ENCODE data around the gene CD4. TPM values are rescaled to one million over a fixed set of nuclear protein-coding genes. Genes with fewer than 3 reads are reported as not detected.

CD4 gene
- total RNA-seq, 1 experiment from 2014 or later, result 0.42 TPM

DNA sequence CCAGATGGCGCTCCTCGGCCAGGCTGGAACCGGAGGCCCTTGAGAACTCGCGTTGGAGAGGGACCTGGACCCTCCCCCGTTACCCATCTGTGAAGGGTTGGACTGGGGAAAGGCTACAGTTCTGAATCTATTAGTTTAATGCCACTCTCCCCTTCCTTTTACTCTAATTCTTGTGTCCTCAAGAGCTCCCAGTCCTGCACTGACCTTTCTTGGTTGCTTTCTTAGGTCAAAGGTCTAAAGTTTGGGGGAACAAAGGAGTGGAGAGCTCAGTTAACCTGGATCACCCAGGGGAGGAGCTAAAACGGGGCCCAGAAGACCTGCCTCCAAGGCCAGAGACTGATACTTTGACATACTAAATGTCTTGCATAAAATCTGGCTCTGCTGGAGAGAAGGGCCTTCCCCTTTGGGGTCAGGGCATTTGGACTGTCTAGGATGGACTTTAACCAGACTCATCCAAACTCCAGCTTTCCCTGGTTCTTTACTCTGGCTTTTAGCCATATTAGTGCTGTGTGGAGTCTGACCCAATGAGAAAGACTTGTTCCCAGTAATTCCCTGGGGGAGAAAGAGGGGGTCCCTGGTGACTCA, 35.5 kb upstream of the CD4 start:
- ATAC-seq (no peak; the same call in 1 of the 2 replicates), DNase-seq (ENCODE audit: low read depth, low spot score) (no peak)
- intact Hi-C loops (cut with micrococcal nuclease), result loop anchor here (1.0 to 5.0 kb wide), 4 partner anchors 13 to 208 kb away; partner anchors contain the start of gene PTMS
- H3K4me1 ChIP-seq (ENCODE audit: control insufficient read depth in 1 of 2, insufficient read depth in 2 of 2, low read length in 2 of 2), result peaks cover 14 to 37% of the 10 kb centered on the region in 2 experiments; a peak in 3 of 4 replicates
- peaks cover 21 to 29% of the 10 kb centered on the region in 2 experiments; a peak in 3 of 4 replicates for H3K36me3 ChIP-seq (ENCODE audit: control insufficient read depth in 1 of 2, insufficient read depth in 2 of 2, low read length in 2 of 2)
- BruUV-seq (replicated peaks), result no TSS peak
- TF ChIP-seq CEBPB (IDR thresholded peaks at IDR 0.05; ENCODE audit: low read depth) (no peak), RAD21 (IDR thresholded peaks at IDR 0.05; ENCODE audit: low read depth) (peak; percentile 100; the same call in 1 of the 2 replicates)
- TF ChIP-seq, protein P1, sequence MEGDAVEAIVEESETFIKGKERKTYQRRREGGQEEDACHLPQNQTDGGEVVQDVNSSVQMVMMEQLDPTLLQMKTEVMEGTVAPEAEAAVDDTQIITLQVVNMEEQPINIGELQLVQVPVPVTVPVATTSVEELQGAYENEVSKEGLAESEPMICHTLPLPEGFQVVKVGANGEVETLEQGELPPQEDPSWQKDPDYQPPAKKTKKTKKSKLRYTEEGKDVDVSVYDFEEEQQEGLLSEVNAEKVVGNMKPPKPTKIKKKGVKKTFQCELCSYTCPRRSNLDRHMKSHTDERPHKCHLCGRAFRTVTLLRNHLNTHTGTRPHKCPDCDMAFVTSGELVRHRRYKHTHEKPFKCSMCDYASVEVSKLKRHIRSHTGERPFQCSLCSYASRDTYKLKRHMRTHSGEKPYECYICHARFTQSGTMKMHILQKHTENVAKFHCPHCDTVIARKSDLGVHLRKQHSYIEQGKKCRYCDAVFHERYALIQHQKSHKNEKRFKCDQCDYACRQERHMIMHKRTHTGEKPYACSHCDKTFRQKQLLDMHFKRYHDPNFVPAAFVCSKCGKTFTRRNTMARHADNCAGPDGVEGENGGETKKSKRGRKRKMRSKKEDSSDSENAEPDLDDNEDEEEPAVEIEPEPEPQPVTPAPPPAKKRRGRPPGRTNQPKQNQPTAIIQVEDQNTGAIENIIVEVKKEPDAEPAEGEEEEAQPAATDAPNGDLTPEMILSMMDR (IDR thresholded peaks at IDR 0.05 in 2 of 3, conservative IDR thresholded peaks at IDR 0.05 in 1 of 3; ENCODE audit: borderline replicate concordance in 1 of 3, insufficient read depth in 1 of 3, low read depth in 2 of 3, low read length in 2 of 3), result peak; percentile 95; a peak in 2 of 6 replicates
- no peaks in the 10 kb centered on the region for H3K9me2 ChIP-seq (ENCODE audit: insufficient read depth)
- H3K4me2 ChIP-seq (ENCODE audit: low read length), result peak overlapping the region; percentile 76
- H3K9ac ChIP-seq (ENCODE audit: low read length), result peak overlapping the region; percentile 99
- no peaks in the 10 kb centered on the region for H4K20me1 ChIP-seq (ENCODE audit: insufficient read depth)
- CTCF ChIA-PET, result interaction anchor here (0.5 to 4.6 kb wide), 24 partner anchors 8 to 283 kb away, joined by 3 to 53 read pairs (median 8); partner anchors contain the start of genes CDCA3, COPS7A, GPR162 and LAG3
- H3K79me2 ChIP-seq (ENCODE audit: insufficient read depth, low read length), result peaks cover 31% of the 10 kb centered on the region
- H3K27me3 ChIP-seq (ENCODE audit: insufficient read depth, low read length), result no peaks in the 10 kb centered on the region
- H3K27ac ChIP-seq (ENCODE audit: low read depth, low read length), result peak overlapping the region; percentile 92
- H3K9me3 ChIP-seq (ENCODE audit: control insufficient read depth in 1 of 2, insufficient read depth in 1 of 2, low read depth in 1 of 2, low read length in 2 of 2), result no peaks in the 10 kb centered on the region
- POLR2A ChIA-PET, result interaction anchor here (0.7 to 3.3 kb wide), 14 partner anchors 8 to 191 kb away, joined by 3 to 41 read pairs (median 4); partner anchors contain the start of genes CDCA3, COPS7A, PTMS and TPI1
- RAD21 ChIA-PET (ENCODE audit: low non-redundant PET in 1 of 2, low total read pairs in 2 of 2, uncharacterized antibody in 2 of 2, unreplicated experiment in 2 of 2), result interaction anchor here (0.8 to 2.9 kb wide), 4 partner anchors 11 to 29 kb away, joined by 3 to 15 read pairs (median 4); partner anchors contain the start of genes COPS7A (in 1 of the 2) and PTMS (in 1 of the 2)
- H3K4me3 ChIP-seq (replicated peaks in 1 of 2; ENCODE audit: low read depth in 1 of 2, low read length in 2 of 2), result peak overlapping the region in 1 of 2 experiments; percentile 99; a peak in 3 of 4 replicates
- no peak overlapping the region for H2AFZ ChIP-seq (ENCODE audit: low read depth, low read length, poor library complexity, severe bottlenecking)

DNA sequence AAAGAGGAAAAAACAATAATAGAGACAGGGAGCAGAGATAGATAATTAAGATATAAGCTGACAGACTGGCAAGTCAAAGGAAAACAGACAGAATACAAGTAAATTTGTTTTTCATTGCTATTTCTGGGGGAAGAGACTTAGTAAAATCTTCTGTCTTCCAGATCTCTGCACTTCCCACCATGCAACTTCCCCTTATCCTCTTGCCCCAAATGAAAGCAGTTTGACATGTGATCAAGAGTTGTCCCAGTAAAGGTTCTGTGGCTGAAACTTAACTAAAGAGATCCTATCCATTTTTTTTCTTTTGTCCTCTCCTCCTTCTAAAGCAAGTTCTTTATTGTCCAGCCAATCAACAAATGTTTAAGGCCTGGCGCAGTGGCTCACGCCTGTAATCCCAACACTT, 34.9 kb upstream of the CD4 start:
- H3K9me3 ChIP-seq (ENCODE audit: control insufficient read depth in 1 of 2, insufficient read depth in 1 of 2, low read depth in 1 of 2, low read length in 2 of 2), result no peaks in the 10 kb centered on the region
- peaks cover 14 to 38% of the 10 kb centered on the region in 2 experiments; a peak in 3 of 4 replicates for H3K4me1 ChIP-seq (ENCODE audit: control insufficient read depth in 1 of 2, insufficient read depth in 2 of 2, low read length in 2 of 2)
- no peak overlapping the region for H3K9ac ChIP-seq (ENCODE audit: low read length)
- H3K79me2 ChIP-seq (ENCODE audit: insufficient read depth, low read length), result peaks cover 31% of the 10 kb centered on the region
- H3K9me2 ChIP-seq (ENCODE audit: insufficient read depth), result no peaks in the 10 kb centered on the region
- RAD21 ChIA-PET (ENCODE audit: low non-redundant PET in 1 of 2, low total read pairs in 2 of 2, uncharacterized antibody in 2 of 2, unreplicated experiment in 2 of 2), result interaction anchor here (1.2 to 2.9 kb wide), 2 partner anchors 11 to 15 kb away, joined by 4 to 15 read pairs; partner anchors contain the start of gene PTMS (in 1 of the 2)
- BruUV-seq (replicated peaks), result no TSS peak
- 0 out of 2 replicates have a peak overlapping the region, but pooled peaks have one; percentile 92 for H3K27ac ChIP-seq (ENCODE audit: low read depth, low read length)
- intact Hi-C loops (cut with micrococcal nuclease), result loop anchor here (5.0 kb wide), 1 partner anchor 208 kb away; no protein-coding TSS in a partner anchor
- no peaks in the 10 kb centered on the region for H4K20me1 ChIP-seq (ENCODE audit: insufficient read depth)
- CTCF ChIA-PET, result interaction anchor here (0.5 to 4.6 kb wide), 20 partner anchors 8 to 283 kb away, joined by 3 to 53 read pairs (median 10); partner anchors contain the start of genes CDCA3, COPS7A, LAG3 and P3H3
- no peak for ATAC-seq
- no peak overlapping the region for H3K4me2 ChIP-seq (ENCODE audit: low read length)
- no peak overlapping the region for H2AFZ ChIP-seq (ENCODE audit: low read depth, low read length, poor library complexity, severe bottlenecking)
- peaks cover 18 to 25% of the 10 kb centered on the region in 2 experiments; a peak in 3 of 4 replicates for H3K36me3 ChIP-seq (ENCODE audit: control insufficient read depth in 1 of 2, insufficient read depth in 2 of 2, low read length in 2 of 2)
- no peak for DNase-seq (ENCODE audit: low read depth, low spot score)
- no peaks in the 10 kb centered on the region for H3K27me3 ChIP-seq (ENCODE audit: insufficient read depth, low read length)
- no peak overlapping the region for H3K4me3 ChIP-seq (replicated peaks in 1 of 2; ENCODE audit: low read depth in 1 of 2, low read length in 2 of 2)
- POLR2A ChIA-PET, result interaction anchor here (1.1 to 3.3 kb wide), 7 partner anchors 8 to 114 kb away, joined by 4 to 41 read pairs (median 7); partner anchors contain the start of genes COPS7A, PTMS and TPI1
- TF ChIP-seq, protein P1 (IDR thresholded peaks at IDR 0.05 in 2 of 3, conservative IDR thresholded peaks at IDR 0.05 in 1 of 3; ENCODE audit: borderline replicate concordance in 1 of 3, insufficient read depth in 1 of 3, low read depth in 2 of 3, low read length in 2 of 3), result no peak
- TF ChIP-seq ELF1 (IDR thresholded peaks at IDR 0.05; ENCODE audit: borderline replicate concordance, low read depth) (no peak), SRF (IDR thresholded peaks at IDR 0.05; ENCODE audit: low read depth) (no peak), CBX3 (IDR thresholded peaks at IDR 0.05; ENCODE audit: low read depth) (no peak), ZFX (IDR thresholded peaks at IDR 0.05) (no peak), JUND (IDR thresholded peaks at IDR 0.05) (no peak), POLR2AphosphoS5 (IDR thresholded peaks at IDR 0.05; ENCODE audit: low read depth, low read length) (no peak), FOSL1 (IDR thresholded peaks at IDR 0.05; ENCODE audit: low read depth) (no peak), EGR1 (IDR thresholded peaks at IDR 0.05; ENCODE audit: low read depth) (no peak), RAD21 (IDR thresholded peaks at IDR 0.05; ENCODE audit: low read depth) (no peak)
- TF ChIP-seq, protein P2, sequence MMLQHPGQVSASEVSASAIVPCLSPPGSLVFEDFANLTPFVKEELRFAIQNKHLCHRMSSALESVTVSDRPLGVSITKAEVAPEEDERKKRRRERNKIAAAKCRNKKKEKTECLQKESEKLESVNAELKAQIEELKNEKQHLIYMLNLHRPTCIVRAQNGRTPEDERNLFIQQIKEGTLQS (IDR thresholded peaks at IDR 0.05), result no peak
- TF ChIP-seq, protein P3, sequence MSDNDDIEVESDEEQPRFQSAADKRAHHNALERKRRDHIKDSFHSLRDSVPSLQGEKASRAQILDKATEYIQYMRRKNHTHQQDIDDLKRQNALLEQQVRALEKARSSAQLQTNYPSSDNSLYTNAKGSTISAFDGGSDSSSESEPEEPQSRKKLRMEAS (IDR thresholded peaks at IDR 0.05), result no peak
